Colon (tissue), 2 donors: ENCODE measurements around the gene ZNF750.

ENCODE experiments used
- FAIRE-seq: peaks from 2 replicates; lab custom pipeline; 2012; peaks lifted over from hg19 to GRCh38; lab: Jason Lieb, UNC
- donor health status: control.
- donor health status: control.

Gene ZNF750

GRCh38 chr17:82812058-82812457, 27.8 kb downstream of the ZNF750 start:
- FAIRE-seq = no peak

- FAIRE-seq = no peak
These were observed 29.0 kb downstream of the ZNF750 start for GRCh38 chr17:82810644-82811430.

GRCh38 chr17:82808921-82809905, 30.6 kb downstream of the ZNF750 start:
- no peak for FAIRE-seq

- no peak for FAIRE-seq
These were observed 31.8 kb downstream of the ZNF750 start for GRCh38 chr17:82808006-82808405.

GRCh38 chr17:82807562-82807961, 32.3 kb downstream of the ZNF750 start:
- FAIRE-seq = no peak

GRCh38 chr17:82807101-82807500, 32.7 kb downstream of the ZNF750 start:
- FAIRE-seq = no peak

GRCh38 chr17:82806645-82807044, 33.2 kb downstream of the ZNF750 start:
- FAIRE-seq = no peak

- no peak for FAIRE-seq
These were observed 34.0 kb downstream of the ZNF750 start for GRCh38 chr17:82805823-82806222.

GRCh38 chr17:82805254-82805653, 34.6 kb downstream of the ZNF750 start:
- FAIRE-seq = no peak

GRCh38 chr17:82804442-82805191, 35.2 kb downstream of the ZNF750 start:
- no peak for FAIRE-seq

GRCh38 chr17:82803606-82804005, 36.2 kb downstream of the ZNF750 start:
- FAIRE-seq = no peak

GRCh38 chr17:82803185-82803584, 36.6 kb downstream of the ZNF750 start:
- no peak for FAIRE-seq

GRCh38 chr17:82802075-82802780, 37.6 kb downstream of the ZNF750 start:
- FAIRE-seq = no peak

GRCh38 chr17:82801377-82801970, 38.3 kb downstream of the ZNF750 start:
- no peak for FAIRE-seq

GRCh38 chr17:82800885-82801284, 38.9 kb downstream of the ZNF750 start:
- no peak for FAIRE-seq

GRCh38 chr17:82799591-82799990, 40.2 kb downstream of the ZNF750 start:
- no peak for FAIRE-seq

- no peak for FAIRE-seq
These were observed 41.1 kb downstream of the ZNF750 start for GRCh38 chr17:82798752-82799151.

- no peak for FAIRE-seq
These were observed 42.8 kb downstream of the ZNF750 start for GRCh38 chr17:82797061-82797460.

GRCh38 chr17:82795615-82796014, 44.2 kb downstream of the ZNF750 start:
- FAIRE-seq = no peak

- FAIRE-seq = no peak
These were observed 44.9 kb downstream of the ZNF750 start for GRCh38 chr17:82794781-82795482.
